Panc1 (cell line): ENCODE measurements around the gene ARHGAP11A. TPM values are rescaled to one million over a fixed set of nuclear protein-coding genes. Genes with fewer than 3 reads are reported as not detected.

Experiments
- ATAC-seq: fragments of 200-7000 bp; cut with Tn5 transposase; 2 replicates; pipeline ENCODE4 v1.9.1; 2020; ENCODE audit warnings: mild to moderate bottlenecking, moderate library complexity
- BruUV-seq: library from RNA; stranded (reverse); fragments of 400-500 nt; replicated peaks from 2 replicates; lab custom pipeline; 2021; lab: Mats Ljungman, UMichigan
- CTCF ChIA-PET: fragments of 300-600 bp; sonication (Branson Sonifier 250); formaldehyde crosslinking; loops from one replicate; lab custom pipeline; 2022; ENCODE audit warnings: antibody characterized with exemption; lab: Charles Lee
- POLR2A ChIA-PET: fragments of 300-600 bp; sonication (Branson Sonifier 250); formaldehyde crosslinking; loops from one replicate; lab custom pipeline; 2022; ENCODE audit warnings: antibody characterized with exemption; lab: Charles Lee
- DNase-seq: peaks from one replicate; pipeline ENCODE4 v3.0.0-alpha.2; 2010; ENCODE audit warnings: low read depth, low spot score
- H3K27ac ChIP-seq: 2 replicates; pipeline ENCODE4 v1.5.1; 2011; ENCODE audit warnings: mild to moderate bottlenecking, low read length, inconsistent platforms
- H3K27me3 ChIP-seq: fragments of 200-500 bp; sonication (Bioruptor generic); 2 replicates; pipeline ENCODE4 v1.6.0; 2014; ENCODE audit warnings: low read length, inconsistent platforms; ENCODE audit not compliant: control insufficient read depth, insufficient read depth
- H3K36me3 ChIP-seq: fragments of 200-500 bp; sonication (Bioruptor generic); 2 replicates; pipeline ENCODE4 v1.5.1; 2014; ENCODE audit warnings: inconsistent platforms, mild to moderate bottlenecking, low read length, moderate library complexity; ENCODE audit not compliant: control insufficient read depth, insufficient read depth
- H3K4me1 ChIP-seq: 2 replicates; pipeline ENCODE4 v1.5.1; 2011; ENCODE audit warnings: inconsistent platforms, mild to moderate bottlenecking, low read length, moderate library complexity; ENCODE audit not compliant: control insufficient read depth, insufficient read depth
- H3K4me3 ChIP-seq, 2 experiments: 2 replicates each; pipeline ENCODE4 v1.5.1; 2011 to 2012; ENCODE audit warnings: low read depth in 2 of 2, low read length in 2 of 2, mild to moderate bottlenecking in 2 of 2, inconsistent platforms in 1 of 2, moderate library complexity in 1 of 2
- H3K9me3 ChIP-seq: fragments of 200-500 bp; sonication (Bioruptor generic); 2 replicates; pipeline ENCODE4 v1.5.1; 2014; ENCODE audit warnings: low read depth, mild to moderate bottlenecking, inconsistent platforms, low read length, moderate library complexity; ENCODE audit not compliant: control insufficient read depth, insufficient read depth
- CTCF ChIP-seq: fragments of 450-650 bp; IDR thresholded peaks from 2 replicates; pipeline ENCODE4 v1.5.1; 2017; ENCODE audit warnings: mild to moderate bottlenecking
- POLR2AphosphoS5 ChIP-seq: IDR thresholded peaks from 2 replicates; pipeline ENCODE4 v1.6.1; 2012; ENCODE audit warnings: mild to moderate bottlenecking, low read depth, low read length, moderate library complexity
- REST ChIP-seq, 2 experiments: IDR thresholded peaks; 2 replicates each; pipeline ENCODE4 v1.6.1; 2011 to 2012; ENCODE audit warnings: low read depth in 2 of 2, control low read depth in 1 of 2, low read length in 1 of 2, mild to moderate bottlenecking in 1 of 2, moderate library complexity in 1 of 2; ENCODE audit not compliant: insufficient read depth in 1 of 2
- SIN3A ChIP-seq: IDR thresholded peaks from 2 replicates; pipeline ENCODE4 v1.6.1; 2012; ENCODE audit warnings: low read depth, mild to moderate bottlenecking, low read length, moderate library complexity, borderline replicate concordance; ENCODE audit not compliant: insufficient read depth
- TCF7L2 ChIP-seq: IDR thresholded peaks from 2 replicates; pipeline ENCODE4 v1.6.1; 2011; ENCODE audit warnings: mild to moderate bottlenecking, low read depth, low read length, inconsistent platforms
- in situ Hi-C: cut with HindIII; loops from 2 replicates; pipeline ENCODE4 v1.10.0; 2016; ENCODE audit warnings: low sequenced_read_pairs, low pct_unique_long_range_greater_than_20kb
- intact Hi-C: fragments of 100-400 bp; cut with micrococcal nuclease; formaldehyde crosslinking; loops from one replicate; pipeline ENCODE4 v1.10.0; 2022; ENCODE audit not compliant: unreplicated experiment
- total RNA-seq: library from RNA; stranded (reverse); gene quantifications from one replicate; pipeline ENCODE4 v1.2.1, GENCODE V29; 2021; ENCODE audit not compliant: unreplicated experiment

The ARHGAP11A gene
- total RNA-seq, 1 experiment from 2014 or later, result 124 TPM

DNA sequence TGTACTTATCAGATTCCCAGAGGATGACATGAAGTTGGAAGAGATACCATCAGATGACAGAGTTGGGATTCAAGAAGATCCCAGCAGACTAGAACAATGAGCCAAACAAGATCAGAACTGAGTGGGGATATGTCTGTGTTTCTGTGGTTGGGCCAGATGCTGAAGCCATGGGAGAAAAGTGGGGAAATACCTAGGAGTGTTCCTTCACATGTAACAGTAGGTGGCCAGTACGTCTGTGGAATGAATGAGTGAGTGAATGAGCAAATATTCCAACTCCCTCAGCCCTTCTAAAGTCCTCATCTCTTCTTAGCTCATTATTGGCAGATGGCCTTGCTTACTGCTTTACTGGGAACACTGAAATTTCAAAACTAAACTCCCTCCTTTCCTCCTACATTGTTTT, 70.3 kb downstream of the ARHGAP11A start:
- no TSS peak for BruUV-seq
- H3K9me3 ChIP-seq, result no peaks in the 10 kb centered on the region
- H3K27me3 ChIP-seq, result no peaks in the 10 kb centered on the region
- intact Hi-C loops (no loop called here), in situ Hi-C loops (no loop called here)
- no peak for DNase-seq
- no peak overlapping the region for H3K4me3 ChIP-seq
- ATAC-seq, result no peak
- no peaks in the 10 kb centered on the region for H3K36me3 ChIP-seq
- CTCF ChIA-PET, result no interaction called here
- POLR2A ChIA-PET, result no interaction called here
- no peaks in the 10 kb centered on the region for H3K4me1 ChIP-seq
- H3K27ac ChIP-seq, result no peak overlapping the region
- no peak for TF ChIP-seq REST (IDR thresholded peaks at IDR 0.05; ENCODE audit: insufficient read depth in 1 of 2, low read depth in 2 of 2, low read length in 1 of 2)
- no peak for TF ChIP-seq TCF7L2
- no peak for TF ChIP-seq CTCF
- no peak for TF ChIP-seq SIN3A
- no peak for TF ChIP-seq POLR2AphosphoS5

DNA sequence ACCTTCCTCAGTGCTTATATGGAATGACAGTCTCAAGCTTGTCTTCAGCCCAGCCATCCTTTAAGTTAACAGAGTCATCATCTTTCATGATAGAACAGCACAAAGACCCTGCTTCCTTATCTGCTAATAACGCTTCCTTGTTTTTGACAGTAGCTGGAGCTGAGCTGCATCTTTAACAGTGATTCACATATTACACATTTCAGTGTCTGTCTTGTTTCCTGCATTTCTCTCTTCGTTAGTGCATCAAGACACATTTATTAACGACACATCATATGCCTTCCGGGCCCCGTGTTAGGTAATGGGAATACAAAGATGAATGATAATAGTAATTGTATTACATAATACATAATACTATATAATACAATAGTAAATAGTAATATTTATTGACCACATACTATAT, 72.3 kb downstream of the ARHGAP11A start:
- ATAC-seq, result no peak
- CTCF ChIA-PET, result no interaction called here
- POLR2A ChIA-PET, result no interaction called here
- DNase-seq, result no peak
- in situ Hi-C loops, result no loop called here
- Histone ChIP-seq H3K4me3 (no peak overlapping the region), H3K27me3 (no peaks in the 10 kb centered on the region), H3K4me1 (no peaks in the 10 kb centered on the region), H3K27ac (no peak overlapping the region), H3K9me3 (no peaks in the 10 kb centered on the region), H3K36me3 (no peaks in the 10 kb centered on the region)
- BruUV-seq, result no TSS peak
- intact Hi-C loops, result no loop called here
- TF ChIP-seq CTCF (no peak), POLR2AphosphoS5 (no peak), SIN3A (no peak), TCF7L2 (no peak), REST (IDR thresholded peaks at IDR 0.05; ENCODE audit: insufficient read depth in 1 of 2, low read depth in 2 of 2, low read length in 1 of 2) (no peak)
